Activated CD4-positive, alpha-beta memory T cell treated with anti-CD3 and anti-CD28 coated beads for 36 hours (primary cell): ENCODE data around the gene ERC1. TPM values are rescaled to one million over a fixed set of nuclear protein-coding genes. Genes with fewer than 3 reads are reported as not detected.
"Not testable (repeated sequence)": the region's sequence is repeated elsewhere in the genome, so short reads cannot be mapped to it uniquely, and the experiment has no call there.

ENCODE experiments used
- CTCF ChIA-PET: fragments of 350-600 bp; sonication (Branson Sonifier 250); formaldehyde crosslinking; loops from one replicate; lab custom pipeline; 2021; ENCODE audit warnings: antibody characterized with exemption, inconsistent platforms; lab: Charles Lee
- POLR2A ChIA-PET: fragments of 350-600 bp; sonication (Branson Sonifier 250); formaldehyde crosslinking; loops from one replicate; lab custom pipeline; 2021; ENCODE audit warnings: antibody characterized with exemption; lab: Charles Lee
- DNase-seq: peaks from one replicate; pipeline ENCODE4 v3.0.0-alpha.2; 2020
- H3K27ac Mint-ChIP-seq: one replicate; pipeline ENCODE4 v1.8.0; 2021; ENCODE audit warnings: mixed read lengths
- H3K27me3 Mint-ChIP-seq: one replicate; pipeline ENCODE4 v1.8.0; 2021; ENCODE audit warnings: mixed read lengths
- H3K36me3 Mint-ChIP-seq: one replicate; pipeline ENCODE4 v1.8.0; 2021; ENCODE audit warnings: mixed read lengths
- H3K4me1 Mint-ChIP-seq: one replicate; pipeline ENCODE4 v1.8.0; 2021; ENCODE audit warnings: low read depth, mixed read lengths
- H3K4me3 Mint-ChIP-seq: one replicate; pipeline ENCODE4 v1.8.0; 2021; ENCODE audit warnings: mild to moderate bottlenecking, mixed read lengths
- H3K9me3 Mint-ChIP-seq: one replicate; pipeline ENCODE4 v1.8.0; 2021; ENCODE audit warnings: mixed read lengths
- intact Hi-C: fragments of 100-400 bp; cut with micrococcal nuclease; formaldehyde crosslinking; loops from one replicate; pipeline ENCODE4 v1.15.1; 2023
- total RNA-seq, 2 experiments: library from RNA; stranded (reverse); gene quantifications; one replicate each; pipeline ENCODE4 v1.2.3, GENCODE V29; 2021

Gene ERC1
- total RNA-seq, 2 experiments from 2014 or later: 19.1 to 21.8 TPM

DNA sequence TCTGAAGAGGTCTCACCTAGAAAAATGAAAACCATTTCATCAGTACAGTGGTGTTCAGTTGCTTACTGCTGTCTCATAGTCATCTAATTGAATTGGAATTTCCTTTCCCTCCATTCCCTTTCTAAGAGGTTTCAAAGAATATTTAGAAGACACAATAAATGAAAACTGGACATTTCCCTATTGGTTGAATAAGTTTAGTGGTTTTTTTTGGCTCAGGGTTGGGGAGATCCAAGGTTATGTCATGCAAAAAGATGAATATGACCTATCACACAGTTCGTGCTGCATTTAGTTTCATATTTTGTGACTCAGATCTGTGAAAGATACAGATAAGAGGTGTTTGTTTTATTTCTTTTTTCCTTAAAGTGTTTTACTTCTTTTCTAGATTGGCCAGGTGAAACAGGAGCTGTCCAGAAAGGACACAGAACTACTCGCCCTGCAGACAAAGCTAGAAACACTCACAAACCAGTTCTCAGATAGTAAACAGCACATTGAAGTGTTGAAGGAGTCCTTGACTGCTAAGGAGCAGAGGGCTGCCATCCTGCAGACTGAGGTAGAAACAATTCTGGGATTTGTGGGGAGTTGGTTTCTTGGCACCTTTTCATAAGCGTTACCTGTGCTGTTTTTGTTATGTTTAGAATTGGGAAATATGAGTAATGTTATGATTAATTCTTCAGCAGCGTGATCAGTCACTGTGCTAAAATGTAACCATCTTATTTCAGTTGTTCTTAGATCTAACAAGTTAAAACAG lies 124.6 kb downstream of the ERC1 start:
- H3K4me3 Mint-ChIP-seq: no peak overlapping the region
- POLR2A ChIA-PET: no interaction called here
- H3K9me3 Mint-ChIP-seq: no peaks in the 10 kb centered on the region
- H3K36me3 Mint-ChIP-seq: no peaks in the 10 kb centered on the region
- peaks cover 10% of the 10 kb centered on the region for H3K4me1 Mint-ChIP-seq
- CTCF ChIA-PET: interaction anchor here (0.7 to 8.2 kb wide), 4 partner anchors 9 to 475 kb away, joined by 3 to 308 read pairs (median 66); no protein-coding TSS in a partner anchor
- intact Hi-C loops: loop anchor here (5.0 kb wide), 1 partner anchor 97 kb away; no protein-coding TSS in a partner anchor
- DNase-seq: no peak
- no peaks in the 10 kb centered on the region for H3K27me3 Mint-ChIP-seq
- H3K27ac Mint-ChIP-seq: no peak overlapping the region

DNA sequence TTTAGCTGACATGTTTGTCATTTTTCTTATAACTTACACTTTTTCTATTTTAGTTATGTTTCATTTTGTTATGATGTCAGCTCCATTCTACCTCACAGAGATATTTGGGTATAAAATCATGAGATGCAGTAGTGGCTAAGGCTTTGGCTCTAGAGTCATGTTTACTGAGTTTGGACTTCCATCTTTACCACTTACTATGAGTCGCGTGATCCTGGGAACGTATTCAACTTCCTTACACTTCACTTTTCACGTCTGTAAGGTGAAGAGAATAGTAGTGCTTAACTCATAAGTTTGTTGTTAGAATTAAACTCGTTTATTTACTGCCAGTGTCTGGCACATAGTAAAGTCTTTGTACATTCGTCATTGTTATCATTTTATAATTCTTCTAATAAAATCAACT lies 126.3 kb downstream of the ERC1 start:
- no peaks in the 10 kb centered on the region for H3K9me3 Mint-ChIP-seq
- H3K27ac Mint-ChIP-seq: no peak overlapping the region
- H3K27me3 Mint-ChIP-seq: no peaks in the 10 kb centered on the region
- POLR2A ChIA-PET: interaction anchor here (0.8 to 1.2 kb wide), 2 partner anchors 168 to 476 kb away, joined by 3 read pairs; partner anchors contain the start of gene RAD52
- intact Hi-C loops: loop anchor here (5.0 kb wide), 1 partner anchor 95 kb away; no protein-coding TSS in a partner anchor
- CTCF ChIA-PET: interaction anchor here (0.5 to 8.2 kb wide), 97 partner anchors 9 to 764 kb away, joined by 3 to 308 read pairs (median 5); partner anchors contain the start of genes ERC1, RAD52 and WNT5B
- no peak overlapping the region for H3K4me3 Mint-ChIP-seq
- DNase-seq: no peak
- peaks cover 10% of the 10 kb centered on the region for H3K4me1 Mint-ChIP-seq
- no peaks in the 10 kb centered on the region for H3K36me3 Mint-ChIP-seq

DNA sequence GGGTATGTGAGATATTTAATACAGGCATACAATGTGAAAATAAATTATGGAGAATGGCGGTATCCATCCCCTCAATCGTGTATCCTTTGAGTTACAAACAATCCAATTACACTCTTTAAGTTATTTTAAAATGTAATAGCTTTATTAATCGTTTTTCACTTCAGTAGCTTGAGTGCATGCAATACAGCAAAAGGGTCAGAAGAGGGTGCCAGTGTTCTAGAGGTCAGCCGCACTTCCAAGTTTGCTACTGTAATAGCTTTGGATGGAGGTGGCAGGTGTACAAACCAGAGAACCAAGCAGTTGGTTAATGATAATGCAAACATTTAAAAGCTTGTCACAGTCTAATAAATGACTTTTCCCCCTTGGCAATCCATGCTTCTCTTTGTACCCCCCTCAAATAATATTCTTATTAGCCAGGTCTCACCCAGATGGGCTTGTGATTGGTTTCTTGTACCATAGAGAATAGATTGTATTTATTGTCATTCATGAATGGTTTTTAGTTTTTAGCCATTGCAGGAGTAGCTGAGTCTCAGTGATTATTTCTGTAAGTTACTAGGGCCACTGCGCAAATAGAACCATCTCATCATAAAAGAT lies 127.0 kb downstream of the ERC1 start:
- POLR2A ChIA-PET: interaction anchor here (0.8 to 1.2 kb wide), 2 partner anchors 168 to 475 kb away, joined by 3 read pairs; partner anchors contain the start of gene RAD52
- intact Hi-C loops: loop anchor here (1.0 to 5.0 kb wide), 2 partner anchors 94 to 465 kb away; no protein-coding TSS in a partner anchor
- H3K27ac Mint-ChIP-seq: no peak overlapping the region
- CTCF ChIA-PET: interaction anchor here (0.5 to 8.2 kb wide), 116 partner anchors 8 to 822 kb away, joined by 3 to 308 read pairs (median 4); partner anchors contain the start of genes ERC1, RAD52 and WNT5B
- no peaks in the 10 kb centered on the region for H3K9me3 Mint-ChIP-seq
- no peaks in the 10 kb centered on the region for H3K27me3 Mint-ChIP-seq
- DNase-seq: peak; percentile 78
- H3K4me3 Mint-ChIP-seq: no peak overlapping the region
- peaks cover 17% of the 10 kb centered on the region for H3K4me1 Mint-ChIP-seq
- no peaks in the 10 kb centered on the region for H3K36me3 Mint-ChIP-seq

DNA sequence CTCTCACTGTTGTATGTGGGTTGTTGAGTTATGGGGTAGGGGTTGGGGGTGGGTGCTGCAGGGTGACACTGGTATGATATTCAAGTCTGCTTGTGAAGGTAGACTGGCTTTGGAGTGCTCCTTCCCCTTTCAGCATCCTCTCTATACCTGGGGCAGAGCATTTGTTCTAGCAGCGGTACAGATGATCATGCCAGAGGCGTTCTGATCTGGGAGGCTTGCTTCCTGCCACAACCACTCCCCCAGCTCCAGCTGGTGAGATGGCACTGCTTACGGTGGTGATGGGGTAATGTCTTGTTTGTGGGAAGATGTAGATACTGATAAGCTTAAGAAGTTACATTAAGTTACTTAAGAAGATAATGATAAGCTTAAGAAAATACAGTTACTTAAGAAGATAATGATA lies 131.8 kb downstream of the ERC1 start:
- intact Hi-C loops: no loop called here
- POLR2A ChIA-PET: no interaction called here
- H3K9me3 Mint-ChIP-seq: no peaks in the 10 kb centered on the region
- H3K4me3 Mint-ChIP-seq: no peak overlapping the region
- H3K27ac Mint-ChIP-seq: no peak overlapping the region
- H3K36me3 Mint-ChIP-seq: peaks cover 1% of the 10 kb centered on the region
- peaks cover 17% of the 10 kb centered on the region for H3K4me1 Mint-ChIP-seq
- no peaks in the 10 kb centered on the region for H3K27me3 Mint-ChIP-seq
- DNase-seq: peak; percentile 38
- CTCF ChIA-PET: interaction anchor here (2.4 kb wide), 1 partner anchor 460 kb away, joined by 13 read pairs; no protein-coding TSS in a partner anchor

DNA sequence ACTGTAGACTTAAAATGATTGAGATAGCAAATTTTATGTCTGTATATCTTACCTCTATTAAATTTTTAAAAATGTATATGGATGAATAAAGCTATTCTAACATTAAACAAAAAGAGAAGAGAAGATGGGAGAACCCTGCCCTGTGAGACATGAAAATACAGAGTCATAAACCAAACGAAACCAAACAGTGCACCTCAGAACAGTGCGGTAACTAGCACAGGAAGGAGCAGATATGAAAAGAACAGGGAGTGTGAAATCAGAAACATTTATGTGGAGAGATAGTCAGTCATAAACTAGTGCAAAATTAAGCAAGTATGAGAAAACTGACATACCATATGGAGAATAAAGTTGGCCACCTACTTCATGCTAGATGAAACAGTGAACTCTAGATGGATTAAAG lies 135.1 kb downstream of the ERC1 start:
- H3K4me3 Mint-ChIP-seq: no peak overlapping the region
- ChIA-PET POLR2A (no interaction called here), CTCF (interaction anchor here (0.6 to 1.3 kb wide), 4 partner anchors 8 to 673 kb away, joined by 3 to 9 read pairs (median 4); no protein-coding TSS in a partner anchor)
- intact Hi-C loops: loop anchor here (1.0 kb wide), 1 partner anchor 100 kb away; no protein-coding TSS in a partner anchor
- no peaks in the 10 kb centered on the region for H3K27me3 Mint-ChIP-seq
- H3K36me3 Mint-ChIP-seq: peaks cover 1% of the 10 kb centered on the region
- H3K4me1 Mint-ChIP-seq: peaks cover 30% of the 10 kb centered on the region
- no peaks in the 10 kb centered on the region for H3K9me3 Mint-ChIP-seq
- peak; percentile 28 for DNase-seq
- H3K27ac Mint-ChIP-seq: no peak overlapping the region

DNA sequence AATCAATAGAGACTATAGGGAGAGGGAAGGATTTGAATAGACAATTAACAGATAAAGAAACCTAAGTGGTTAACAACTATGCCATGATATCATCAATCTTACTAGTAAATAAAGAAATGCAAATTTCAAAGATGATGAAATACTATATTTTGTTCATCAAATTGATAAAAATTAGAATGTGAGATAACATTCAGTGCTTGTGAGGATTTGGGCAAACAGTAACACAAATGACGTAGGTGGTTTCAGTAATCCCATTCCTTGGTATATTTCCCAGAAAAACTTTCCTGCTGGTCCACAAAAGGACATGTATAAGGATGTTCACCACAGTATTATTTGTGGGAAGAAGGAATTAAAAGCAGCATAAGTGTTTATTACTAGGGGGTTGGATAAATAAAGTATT lies 136.0 kb downstream of the ERC1 start:
- no peaks in the 10 kb centered on the region for H3K9me3 Mint-ChIP-seq
- DNase-seq: no peak
- no peak overlapping the region for H3K4me3 Mint-ChIP-seq
- peaks cover 1% of the 10 kb centered on the region for H3K36me3 Mint-ChIP-seq
- ChIA-PET POLR2A (no interaction called here), CTCF (no interaction called here)
- H3K27me3 Mint-ChIP-seq: no peaks in the 10 kb centered on the region
- intact Hi-C loops: no loop called here
- peaks cover 34% of the 10 kb centered on the region for H3K4me1 Mint-ChIP-seq
- H3K27ac Mint-ChIP-seq: no peak overlapping the region

DNA sequence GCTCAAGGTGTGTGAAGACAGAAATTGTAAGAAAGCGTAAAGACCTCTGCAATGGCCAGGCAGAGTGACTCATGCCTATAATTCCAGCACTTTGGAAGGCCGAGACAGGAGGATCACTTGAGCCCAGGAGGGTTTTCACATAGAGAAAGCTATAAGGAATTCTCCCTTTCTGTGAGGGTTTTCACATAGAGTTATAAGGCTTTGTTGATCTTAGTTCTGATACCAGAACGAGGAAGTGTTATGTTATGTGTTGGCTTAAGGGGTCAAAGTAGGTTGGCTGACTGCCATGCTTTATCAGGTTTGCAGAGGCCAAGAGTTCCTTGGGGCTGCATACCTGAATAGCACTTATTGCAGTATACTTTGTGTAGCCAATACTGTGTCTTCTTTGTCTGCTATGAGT lies 139.1 kb downstream of the ERC1 start:
- no peak for DNase-seq
- Mint-ChIP-seq H3K9me3 (no peaks in the 10 kb centered on the region), H3K36me3 (peaks cover 1% of the 10 kb centered on the region), H3K4me1 (peaks cover 26% of the 10 kb centered on the region), H3K27me3 (no peaks in the 10 kb centered on the region), H3K4me3 (no peak overlapping the region), H3K27ac (no peak overlapping the region)
- ChIA-PET POLR2A (no interaction called here), CTCF (interaction anchor here (2.2 kb wide), 1 partner anchor 12 kb away, joined by 16 read pairs; no protein-coding TSS in a partner anchor)
- intact Hi-C loops: no loop called here

DNA sequence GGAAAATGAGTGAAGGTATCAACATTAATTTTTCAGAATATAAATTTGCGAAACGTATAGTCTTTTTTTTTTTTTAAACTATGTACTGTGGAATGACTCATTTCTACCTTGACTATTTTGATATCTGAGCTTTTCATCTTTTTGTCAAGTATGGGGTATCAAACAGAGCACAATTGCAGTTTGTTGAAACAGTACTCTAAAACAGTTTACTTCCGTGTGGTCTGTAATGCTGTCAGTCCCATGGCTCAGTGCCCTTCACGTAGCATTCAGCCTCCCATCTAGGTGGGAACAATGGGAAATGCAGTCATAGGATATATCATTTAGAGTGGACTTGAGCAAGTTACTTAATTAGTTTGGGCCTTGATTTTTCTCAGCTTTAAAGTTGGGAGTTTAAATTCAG lies 139.5 kb downstream of the ERC1 start:
- Mint-ChIP-seq H3K27me3 (no peaks in the 10 kb centered on the region), H3K9me3 (no peaks in the 10 kb centered on the region), H3K36me3 (peaks cover 1% of the 10 kb centered on the region), H3K27ac (no peak overlapping the region), H3K4me3 (no peak overlapping the region), H3K4me1 (peaks cover 26% of the 10 kb centered on the region)
- ChIA-PET CTCF (interaction anchor here (2.2 kb wide), 1 partner anchor 13 kb away, joined by 16 read pairs; no protein-coding TSS in a partner anchor), POLR2A (no interaction called here)
- DNase-seq: no peak
- intact Hi-C loops: no loop called here

DNA sequence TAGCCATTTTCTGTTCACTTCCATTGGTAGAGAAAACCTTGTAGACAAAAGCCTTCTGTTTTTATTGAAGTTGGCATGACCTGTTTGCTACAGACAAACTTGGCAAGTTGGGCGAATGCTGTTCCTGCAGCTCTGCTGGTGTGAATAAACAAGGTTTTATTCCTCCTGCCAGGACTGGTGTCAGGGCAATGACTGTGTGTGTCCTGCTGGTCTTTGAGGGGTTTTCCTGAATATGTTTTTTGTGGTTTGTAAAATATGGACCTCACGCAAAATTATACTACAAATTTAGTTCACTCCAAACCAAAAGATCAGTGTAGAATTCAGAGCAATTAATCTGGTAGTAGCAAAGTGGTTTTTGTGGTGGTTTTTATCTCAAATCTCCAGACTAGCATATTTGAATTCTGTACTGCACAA lies 140.8 kb downstream of the ERC1 start:
- intact Hi-C loops: no loop called here
- H3K4me1 Mint-ChIP-seq: peaks cover 18% of the 10 kb centered on the region
- H3K36me3 Mint-ChIP-seq: no peaks in the 10 kb centered on the region
- no peak overlapping the region for H3K4me3 Mint-ChIP-seq
- CTCF ChIA-PET: interaction anchor here (3.6 kb wide), 1 partner anchor 14 kb away, joined by 10 read pairs; no protein-coding TSS in a partner anchor
- POLR2A ChIA-PET: no interaction called here
- no peaks in the 10 kb centered on the region for H3K9me3 Mint-ChIP-seq
- H3K27me3 Mint-ChIP-seq: no peaks in the 10 kb centered on the region
- DNase-seq: no peak
- H3K27ac Mint-ChIP-seq: no peak overlapping the region

DNA sequence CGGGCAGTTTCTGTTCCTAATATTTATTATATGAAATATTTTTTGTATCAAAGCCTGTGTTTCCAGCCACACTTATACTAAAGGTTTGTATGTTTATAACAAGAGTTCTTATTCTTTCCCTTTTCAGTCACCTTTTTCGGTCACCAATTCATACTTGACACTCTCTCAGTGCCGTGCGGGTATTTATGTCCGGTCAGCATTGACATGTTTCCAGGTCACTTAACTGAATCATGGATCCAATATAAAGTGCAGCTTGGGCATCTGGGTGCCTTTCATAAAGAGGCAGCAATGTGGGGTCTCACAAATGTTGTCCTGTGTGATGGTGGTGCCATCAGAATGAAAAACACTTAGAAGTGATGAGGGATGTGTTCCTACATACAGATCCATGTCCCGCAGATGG lies 141.3 kb downstream of the ERC1 start:
- Mint-ChIP-seq H3K27me3 (no peaks in the 10 kb centered on the region), H3K4me1 (peaks cover 18% of the 10 kb centered on the region), H3K36me3 (no peaks in the 10 kb centered on the region), H3K27ac (no peak overlapping the region), H3K4me3 (no peak overlapping the region), H3K9me3 (no peaks in the 10 kb centered on the region)
- no peak for DNase-seq
- intact Hi-C loops: no loop called here
- POLR2A ChIA-PET: no interaction called here
- CTCF ChIA-PET: interaction anchor here (3.6 kb wide), 1 partner anchor 14 kb away, joined by 10 read pairs; no protein-coding TSS in a partner anchor

DNA sequence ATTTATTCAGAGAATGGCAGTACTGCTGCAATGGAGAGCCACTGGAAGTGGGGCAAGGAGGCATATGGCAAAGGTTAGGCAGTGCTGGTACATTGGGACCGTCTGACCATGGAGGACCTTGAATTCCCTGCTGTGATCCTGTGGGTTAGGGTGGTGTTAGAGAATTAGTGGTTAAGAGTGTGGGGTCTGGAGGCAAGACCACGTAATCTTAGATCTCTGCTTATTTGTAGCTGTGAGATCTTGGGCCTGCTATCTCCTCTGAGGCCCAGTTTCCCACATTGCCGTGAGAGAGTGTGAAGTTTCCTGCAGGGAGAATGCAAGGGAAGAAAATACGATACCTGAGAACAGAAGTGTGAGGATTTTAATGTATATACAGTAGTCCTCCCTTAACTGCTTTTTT lies 147.7 kb downstream of the ERC1 start:
- Mint-ChIP-seq H3K9me3 (no peaks in the 10 kb centered on the region), H3K36me3 (peaks cover 2% of the 10 kb centered on the region), H3K27me3 (no peaks in the 10 kb centered on the region), H3K27ac (no peak overlapping the region), H3K4me1 (no peaks in the 10 kb centered on the region), H3K4me3 (no peak overlapping the region)
- no peak for DNase-seq
- intact Hi-C loops: no loop called here
- CTCF ChIA-PET: no interaction called here
- POLR2A ChIA-PET: no interaction called here

DNA sequence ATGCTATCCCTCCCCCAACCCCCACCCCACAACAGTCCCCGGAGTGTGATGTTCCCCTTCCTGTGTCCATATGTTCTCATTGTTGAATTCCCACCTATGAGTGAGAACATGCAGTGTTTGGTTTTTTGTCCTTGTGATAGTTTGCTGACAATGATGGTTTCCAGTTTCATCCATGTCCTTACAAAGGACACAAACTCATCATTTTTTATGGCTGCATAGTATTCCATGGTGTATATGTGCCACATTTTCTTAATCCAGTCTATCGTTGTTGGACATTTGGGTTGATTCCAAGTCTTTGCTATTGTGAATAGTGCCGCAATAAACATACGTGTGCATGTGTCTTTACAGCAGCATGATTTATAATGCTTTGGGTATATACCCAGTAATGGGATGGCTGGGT lies 155.7 kb downstream of the ERC1 start:
- H3K27me3 Mint-ChIP-seq, H3K4me1 Mint-ChIP-seq, CTCF ChIA-PET, POLR2A ChIA-PET, H3K27ac Mint-ChIP-seq, DNase-seq, H3K9me3 Mint-ChIP-seq, intact Hi-C loops, H3K4me3 Mint-ChIP-seq: not testable (repeated sequence)
- peaks cover 16% of the 10 kb centered on the region for H3K36me3 Mint-ChIP-seq
